ENCODE measurements around the gene CALHM3.

Gene CALHM3

GRCh38 chr10:103427866-103428265, 51.2 kb downstream of the CALHM3 start:
- no peak overlapping the region for H3K4me3 ChIP-seq (ENCODE audit: insufficient read depth in 1 of 2, low read depth in 1 of 2, low read length in 2 of 2)
- no peak overlapping the region for H3K4ac ChIP-seq (ENCODE audit: low read depth in 1 of 2, low read length in 2 of 2)
- no peak overlapping the region for H3K4me2 ChIP-seq (ENCODE audit: low read length, poor library complexity, severe bottlenecking)
- no peak for DNase-seq
- H2BK120ac ChIP-seq (ENCODE audit: low read depth, low read length): no peak overlapping the region
- H4K91ac ChIP-seq (ENCODE audit: low read length): no peak overlapping the region
- H3K36me3 ChIP-seq (ENCODE audit: control insufficient read depth in 1 of 2, insufficient read depth in 2 of 2, low read depth in 1 of 2, low read length in 2 of 2): peaks cover 40 to 90% of the 10 kb centered on the region in 2 experiments
- H2AK5ac ChIP-seq (ENCODE audit: low read length, severe bottlenecking): no peak overlapping the region
- no peak overlapping the region for H2BK5ac ChIP-seq (ENCODE audit: low read depth, low read length, poor library complexity, severe bottlenecking)
- no peak overlapping the region for H3K14ac ChIP-seq (ENCODE audit: low read length in 2 of 2)
- no peak overlapping the region for H2BK12ac ChIP-seq (ENCODE audit: low read length in 2 of 2)
- H3K27ac ChIP-seq (ENCODE audit: low read length, poor library complexity, severe bottlenecking): no peak overlapping the region
- peaks cover 28% of the 10 kb centered on the region for H3K79me1 ChIP-seq (replicated peaks; ENCODE audit: low read length, poor library complexity, severe bottlenecking)
- WGBS: 97% methylated on average over 8 of the region's 9 CpGs
- H2BK15ac ChIP-seq (ENCODE audit: low read depth, poor library complexity, severe bottlenecking): no peak overlapping the region
- H3K9me3 ChIP-seq (ENCODE audit: control insufficient read depth, low read length): no peaks in the 10 kb centered on the region
- H3K4me1 ChIP-seq (ENCODE audit: control insufficient read depth, insufficient read depth, low read depth, low read length): no peaks in the 10 kb centered on the region
- H3K9ac ChIP-seq (ENCODE audit: low read length): no peak overlapping the region
- no peak overlapping the region for H3K18ac ChIP-seq (ENCODE audit: low read depth in 1 of 2, low read length in 2 of 2)
- no peaks in the 10 kb centered on the region for H3K27me3 ChIP-seq (ENCODE audit: control insufficient read depth in 1 of 2, insufficient read depth in 1 of 2, low read length in 2 of 2)
- H2AFZ ChIP-seq (ENCODE audit: low read depth, low read length): no peak overlapping the region
- H3K23ac ChIP-seq (ENCODE audit: low read length in 2 of 2): no peak overlapping the region
- no peak overlapping the region for H4K8ac ChIP-seq (ENCODE audit: low read length)

DNA sequence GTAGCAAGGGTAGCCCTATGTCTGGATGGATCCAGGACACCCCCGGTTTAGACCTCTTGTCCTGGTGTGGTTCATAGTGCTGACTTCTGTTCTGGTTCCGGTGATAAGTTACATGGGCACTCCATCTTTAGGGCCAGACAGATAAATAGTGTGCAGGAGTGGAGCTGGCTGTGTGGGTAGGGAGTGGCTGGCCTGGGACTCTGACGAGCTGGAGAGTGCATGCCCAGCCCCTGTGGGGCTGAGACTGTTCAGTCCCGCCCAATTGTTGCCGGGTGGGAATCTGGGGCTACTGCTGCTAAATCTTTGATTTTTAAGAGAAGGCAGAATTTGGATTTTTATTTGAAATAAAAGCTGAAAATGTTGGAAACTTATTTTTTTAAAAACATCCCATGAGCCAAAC, 55.3 kb downstream of the CALHM3 start:
- H3K36me3 ChIP-seq (ENCODE audit: control insufficient read depth in 1 of 2, insufficient read depth in 2 of 2, low read depth in 1 of 2, low read length in 2 of 2): peaks cover 61 to 90% of the 10 kb centered on the region in 2 experiments
- DNase-seq: no peak
- H3K14ac ChIP-seq (ENCODE audit: low read length in 2 of 2): no peak overlapping the region
- no peak overlapping the region for H2BK5ac ChIP-seq (ENCODE audit: low read depth, low read length, poor library complexity, severe bottlenecking)
- no peak overlapping the region for H3K4me2 ChIP-seq (ENCODE audit: low read length, poor library complexity, severe bottlenecking)
- no peak overlapping the region for H3K4ac ChIP-seq (ENCODE audit: low read depth in 1 of 2, low read length in 2 of 2)
- no peaks in the 10 kb centered on the region for H3K27me3 ChIP-seq (ENCODE audit: control insufficient read depth in 1 of 2, insufficient read depth in 1 of 2, low read length in 2 of 2)
- no peak overlapping the region for H3K18ac ChIP-seq (ENCODE audit: low read depth in 1 of 2, low read length in 2 of 2)
- no peak overlapping the region for H3K4me3 ChIP-seq (ENCODE audit: insufficient read depth in 1 of 2, low read depth in 1 of 2, low read length in 2 of 2)
- no peak overlapping the region for H2BK120ac ChIP-seq (ENCODE audit: low read depth, low read length)
- no peak overlapping the region for H3K23ac ChIP-seq (ENCODE audit: low read length in 2 of 2)
- H3K9me3 ChIP-seq (ENCODE audit: control insufficient read depth, low read length): no peaks in the 10 kb centered on the region
- WGBS: 90% methylated on average over 5 of the region's 5 CpGs
- no peak overlapping the region for H2AK5ac ChIP-seq (ENCODE audit: low read length, severe bottlenecking)
- no peaks in the 10 kb centered on the region for H3K4me1 ChIP-seq (ENCODE audit: control insufficient read depth, insufficient read depth, low read depth, low read length)
- H4K8ac ChIP-seq (ENCODE audit: low read length): no peak overlapping the region
- no peak overlapping the region for H2AFZ ChIP-seq (ENCODE audit: low read depth, low read length)
- no peak overlapping the region for H3K27ac ChIP-seq (ENCODE audit: low read length, poor library complexity, severe bottlenecking)
- no peak overlapping the region for H2BK12ac ChIP-seq (ENCODE audit: low read length in 2 of 2)
- H3K9ac ChIP-seq (ENCODE audit: low read length): no peak overlapping the region
- H4K91ac ChIP-seq (ENCODE audit: low read length): no peak overlapping the region
- peaks cover 33% of the 10 kb centered on the region for H3K79me1 ChIP-seq (replicated peaks; ENCODE audit: low read length, poor library complexity, severe bottlenecking)
- H2BK15ac ChIP-seq (ENCODE audit: low read depth, poor library complexity, severe bottlenecking): no peak overlapping the region
